Activated CD4-positive, alpha-beta memory T cell treated with anti-CD3 and anti-CD28 coated beads, Interleukin-2, amount 10 ng/mL, durations not matched to agents 7 days and 5 days (primary cell): Measurements from ENCODE around the gene SIAH2. TPM values are rescaled to one million over a fixed set of nuclear protein-coding genes. Genes with fewer than 3 reads are reported as not detected.
A peak's percentile ranks its signal among the peaks of the same experiment; 100 is the strongest.

Source experiments
- CTCF ChIA-PET: fragments of 350-600 bp; sonication (Branson Sonifier 250); formaldehyde crosslinking; loops from one replicate; lab custom pipeline; 2021; ENCODE audit warnings: antibody characterized with exemption, inconsistent platforms; lab: Charles Lee
- POLR2A ChIA-PET: fragments of 350-600 bp; sonication (Branson Sonifier 250); formaldehyde crosslinking; loops from one replicate; lab custom pipeline; 2021; ENCODE audit warnings: antibody characterized with exemption; lab: Charles Lee
- DNase-seq: peaks from one replicate; pipeline ENCODE4 v3.0.0-alpha.2; 2020
- H3K27ac Mint-ChIP-seq: one replicate; pipeline ENCODE4 v1.8.0; 2021; ENCODE audit warnings: mild to moderate bottlenecking, mixed read lengths
- H3K27me3 Mint-ChIP-seq: one replicate; pipeline ENCODE4 v1.8.0; 2021; ENCODE audit warnings: mixed read lengths
- H3K36me3 Mint-ChIP-seq: one replicate; pipeline ENCODE4 v1.8.0; 2021; ENCODE audit warnings: low read depth, mixed read lengths
- H3K4me1 Mint-ChIP-seq: one replicate; pipeline ENCODE4 v1.8.0; 2021; ENCODE audit warnings: mixed read lengths
- H3K4me3 Mint-ChIP-seq: one replicate; pipeline ENCODE4 v1.8.0; 2021; ENCODE audit warnings: mild to moderate bottlenecking, mixed read lengths
- H3K9me3 Mint-ChIP-seq: one replicate; pipeline ENCODE4 v1.8.0; 2021; ENCODE audit warnings: mixed read lengths
- total RNA-seq, 2 experiments: library from RNA; stranded (reverse); gene quantifications; one replicate each; pipeline ENCODE4 v1.2.3, GENCODE V29; 2021

The SIAH2 gene
- total RNA-seq, 2 experiments from 2014 or later = 42.5 to 44.9 TPM

- peaks cover 25% of the 10 kb centered on the region for H3K36me3 Mint-ChIP-seq
- no peak overlapping the region for H3K4me3 Mint-ChIP-seq
- H3K9me3 Mint-ChIP-seq = no peaks in the 10 kb centered on the region
- ChIA-PET CTCF (interaction anchor here (1.4 kb wide), 1 partner anchor 25 kb away, joined by 4 read pairs; the partner anchor contains the start of gene SIAH2), POLR2A (interaction anchor here (0.8 to 1.6 kb wide), 6 partner anchors 17 to 329 kb away, joined by 3 to 39 read pairs (median 4); partner anchors contain the start of genes ERICH6, SELENOT, SIAH2 and TSC22D2)
- H3K27ac Mint-ChIP-seq = peak overlapping the region; percentile 44
- H3K27me3 Mint-ChIP-seq = no peaks in the 10 kb centered on the region
- peaks cover 64% of the 10 kb centered on the region for H3K4me1 Mint-ChIP-seq
- DNase-seq = peak; percentile 34
Observed at GRCh38 chr3:150737874-150738679, 24.9 kb downstream of the SIAH2 start.

DNA sequence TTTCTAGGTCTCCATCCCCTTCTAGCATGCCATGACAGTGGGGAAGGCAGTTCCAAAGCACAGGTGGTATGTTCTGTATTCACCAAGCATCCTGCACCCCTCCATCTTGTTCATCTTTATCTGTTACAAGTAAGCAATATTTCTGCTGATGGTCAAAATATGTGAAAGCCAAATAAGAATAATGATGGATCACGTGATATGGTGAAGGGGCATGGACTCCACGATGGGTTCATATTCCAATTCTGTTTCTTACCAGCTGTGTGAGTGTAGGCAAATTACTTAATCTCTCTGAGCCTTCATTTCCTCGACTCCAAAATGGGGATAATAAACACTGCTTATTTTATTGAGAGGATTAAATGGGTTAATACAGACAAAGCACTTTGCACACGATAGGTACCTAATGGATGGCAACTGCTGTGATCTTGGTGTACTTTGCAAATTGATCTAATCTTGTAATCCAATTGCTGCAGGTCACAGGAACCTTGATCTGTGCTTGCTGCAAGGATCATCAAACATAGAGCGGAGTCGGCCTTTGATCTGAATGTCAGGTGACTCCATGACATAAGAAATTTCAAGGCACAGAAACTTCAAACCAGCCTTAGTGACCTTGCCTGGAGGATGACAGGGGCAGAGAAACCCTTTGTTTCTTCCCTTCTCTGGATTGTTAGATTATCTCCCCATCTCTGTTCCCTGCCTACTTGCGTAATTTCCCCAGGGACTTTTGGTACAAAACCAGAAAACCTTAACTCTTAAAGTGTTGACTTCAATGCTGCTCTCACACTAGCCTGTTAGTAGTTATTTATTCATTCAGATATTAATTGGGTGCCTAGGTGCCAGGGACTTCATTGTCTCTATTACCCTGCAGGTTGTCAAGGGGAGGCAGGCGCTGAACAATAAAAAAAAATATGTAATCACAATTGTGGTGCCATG, 25.8 kb downstream of the SIAH2 start:
- Mint-ChIP-seq H3K36me3 (peaks cover 18% of the 10 kb centered on the region), H3K9me3 (no peaks in the 10 kb centered on the region), H3K27me3 (no peaks in the 10 kb centered on the region), H3K4me3 (no peak overlapping the region), H3K27ac (peak overlapping the region; percentile 44), H3K4me1 (peaks cover 57% of the 10 kb centered on the region)
- ChIA-PET CTCF (interaction anchor here (1.4 kb wide), 1 partner anchor 26 kb away, joined by 4 read pairs; the partner anchor contains the start of gene SIAH2), POLR2A (interaction anchor here (1.0 to 1.6 kb wide), 5 partner anchors 26 to 328 kb away, joined by 3 to 39 read pairs (median 3); partner anchors contain the start of genes ERICH6, SELENOT, SIAH2 and TSC22D2)
- DNase-seq = no peak

DNA sequence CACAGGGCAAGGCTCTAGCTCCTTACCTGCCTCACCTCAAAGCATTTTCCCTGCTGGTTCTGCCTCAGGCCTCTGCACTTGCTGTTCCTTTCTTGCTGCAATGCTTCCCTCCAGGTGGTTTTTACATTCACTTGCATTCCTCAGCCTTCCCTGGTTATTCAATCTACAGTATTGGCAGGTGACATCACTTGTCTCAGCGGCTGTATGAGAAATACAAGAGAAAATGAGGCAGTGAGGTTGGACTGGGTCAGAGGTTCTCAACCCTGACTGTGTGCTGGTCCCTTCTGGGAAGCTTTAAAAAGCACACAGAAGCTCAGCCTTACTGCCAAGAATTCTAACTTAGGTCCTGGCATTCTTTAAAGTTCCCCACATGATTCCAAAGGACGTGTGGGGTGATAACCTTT, 26.7 kb downstream of the SIAH2 start:
- ChIA-PET CTCF (interaction anchor here (1.7 kb wide), 1 partner anchor 14 kb away, joined by 6 read pairs; no protein-coding TSS in a partner anchor), POLR2A (interaction anchor here (2.3 to 4.3 kb wide), 2 partner anchors 24 to 27 kb away, joined by 9 to 21 read pairs; partner anchors contain the start of gene SIAH2)
- H3K36me3 Mint-ChIP-seq = peaks cover 9% of the 10 kb centered on the region
- H3K4me1 Mint-ChIP-seq = peaks cover 48% of the 10 kb centered on the region
- no peak overlapping the region for H3K4me3 Mint-ChIP-seq
- H3K27ac Mint-ChIP-seq = no peak overlapping the region
- H3K27me3 Mint-ChIP-seq = no peaks in the 10 kb centered on the region
- DNase-seq = no peak
- H3K9me3 Mint-ChIP-seq = no peaks in the 10 kb centered on the region

- Mint-ChIP-seq H3K9me3 (no peaks in the 10 kb centered on the region), H3K4me3 (no peak overlapping the region), H3K27me3 (no peaks in the 10 kb centered on the region), H3K27ac (no peak overlapping the region), H3K36me3 (peaks cover under 1% of the 10 kb centered on the region), H3K4me1 (peaks cover 33% of the 10 kb centered on the region)
- ChIA-PET POLR2A (interaction anchor here (2.3 to 4.3 kb wide), 2 partner anchors 26 to 29 kb away, joined by 9 to 21 read pairs; partner anchors contain the start of gene SIAH2), CTCF (interaction anchor here (1.1 to 1.7 kb wide), 3 partner anchors 13 to 29 kb away, joined by 3 to 6 read pairs (median 4); partner anchors contain the start of gene SIAH2)
- no peak for DNase-seq
Observed at GRCh38 chr3:150734795-150735119, 28.2 kb downstream of the SIAH2 start.

- peaks cover 27% of the 10 kb centered on the region for H3K4me1 Mint-ChIP-seq
- no peak for DNase-seq
- ChIA-PET POLR2A (interaction anchor here (2.3 to 4.3 kb wide), 2 partner anchors 27 to 30 kb away, joined by 9 to 21 read pairs; partner anchors contain the start of gene SIAH2), CTCF (interaction anchor here (1.1 to 1.7 kb wide), 3 partner anchors 12 to 29 kb away, joined by 3 to 6 read pairs (median 4); partner anchors contain the start of gene SIAH2)
- no peaks in the 10 kb centered on the region for H3K36me3 Mint-ChIP-seq
- H3K9me3 Mint-ChIP-seq = no peaks in the 10 kb centered on the region
- H3K4me3 Mint-ChIP-seq = no peak overlapping the region
- no peaks in the 10 kb centered on the region for H3K27me3 Mint-ChIP-seq
- H3K27ac Mint-ChIP-seq = no peak overlapping the region
Observed at GRCh38 chr3:150733936-150734794, 28.8 kb downstream of the SIAH2 start.

DNA sequence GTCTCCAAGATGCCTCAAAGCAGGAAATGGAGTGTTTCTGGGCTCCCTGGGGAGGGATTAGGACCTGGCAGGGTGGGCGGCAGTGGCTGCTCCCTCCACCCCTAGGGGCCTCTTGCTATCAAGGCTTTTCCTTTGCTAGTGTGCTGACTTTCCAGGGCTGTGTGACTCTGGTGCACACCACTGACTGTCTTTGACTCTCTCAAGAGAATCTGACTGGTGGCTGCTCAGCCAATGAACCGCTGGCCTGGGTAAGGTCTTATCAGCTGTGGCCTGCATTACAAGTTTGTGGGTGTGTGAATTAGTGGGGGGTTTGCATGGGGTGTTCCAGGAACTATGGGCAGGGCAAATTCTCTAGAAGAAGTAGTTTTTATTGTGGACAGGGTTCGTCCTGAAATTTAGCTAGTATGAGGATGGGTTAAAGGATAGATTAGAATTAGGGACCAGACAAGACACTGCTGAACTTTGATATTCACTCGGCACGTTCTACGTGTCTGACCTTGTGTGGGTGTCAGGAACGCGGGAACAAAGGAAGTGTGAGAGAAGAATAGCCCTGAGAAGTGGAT, 29.5 kb downstream of the SIAH2 start:
- no peaks in the 10 kb centered on the region for H3K36me3 Mint-ChIP-seq
- H3K4me1 Mint-ChIP-seq = peaks cover 23% of the 10 kb centered on the region
- no peak for DNase-seq
- H3K9me3 Mint-ChIP-seq = no peaks in the 10 kb centered on the region
- no peak overlapping the region for H3K4me3 Mint-ChIP-seq
- no peaks in the 10 kb centered on the region for H3K27me3 Mint-ChIP-seq
- no peak overlapping the region for H3K27ac Mint-ChIP-seq
- CTCF ChIA-PET = interaction anchor here (1.2 kb wide), 1 partner anchor 25 kb away, joined by 3 read pairs; no protein-coding TSS in a partner anchor
- POLR2A ChIA-PET = interaction anchor here (4.3 kb wide), 1 partner anchor 30 kb away, joined by 21 read pairs; the partner anchor contains the start of gene SIAH2

DNA sequence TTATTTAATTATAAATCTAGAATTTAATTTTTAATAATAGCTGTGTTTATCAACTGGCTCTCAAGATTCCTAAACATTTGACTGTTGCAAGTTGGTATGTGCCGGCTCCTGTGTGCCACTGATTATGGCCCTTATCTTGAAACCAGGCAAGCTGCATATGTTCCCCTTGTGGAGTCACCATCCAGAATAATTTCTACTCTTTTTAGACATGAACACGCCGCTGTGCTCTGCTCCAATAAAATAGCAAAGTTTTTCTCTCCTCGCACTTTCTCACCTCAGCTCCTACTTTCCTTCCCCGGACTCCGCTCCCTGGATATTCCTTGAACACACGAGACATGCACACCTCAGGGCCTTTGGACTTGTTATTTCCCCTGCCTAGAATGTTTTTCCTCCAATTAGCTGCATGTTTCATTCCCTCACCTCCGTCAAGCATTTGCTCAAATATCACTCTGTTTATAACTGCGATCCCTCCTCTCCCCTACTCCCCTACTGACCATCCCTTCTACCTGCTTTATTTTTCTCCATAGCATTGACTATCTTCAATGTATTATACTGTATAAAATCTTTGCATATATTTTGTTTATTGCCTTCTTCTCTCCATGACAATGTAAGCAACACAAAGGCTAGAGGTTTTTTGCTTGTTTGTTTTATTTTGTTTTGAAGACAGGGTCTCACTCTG, 33.1 kb downstream of the SIAH2 start:
- ChIA-PET POLR2A (interaction anchor here (3.0 kb wide), 1 partner anchor 33 kb away, joined by 15 read pairs; the partner anchor contains the start of gene SIAH2), CTCF (no interaction called here)
- Mint-ChIP-seq H3K27ac (no peak overlapping the region), H3K9me3 (no peaks in the 10 kb centered on the region), H3K4me1 (peaks cover 11% of the 10 kb centered on the region), H3K27me3 (no peaks in the 10 kb centered on the region), H3K36me3 (no peaks in the 10 kb centered on the region), H3K4me3 (no peak overlapping the region)
- no peak for DNase-seq

DNA sequence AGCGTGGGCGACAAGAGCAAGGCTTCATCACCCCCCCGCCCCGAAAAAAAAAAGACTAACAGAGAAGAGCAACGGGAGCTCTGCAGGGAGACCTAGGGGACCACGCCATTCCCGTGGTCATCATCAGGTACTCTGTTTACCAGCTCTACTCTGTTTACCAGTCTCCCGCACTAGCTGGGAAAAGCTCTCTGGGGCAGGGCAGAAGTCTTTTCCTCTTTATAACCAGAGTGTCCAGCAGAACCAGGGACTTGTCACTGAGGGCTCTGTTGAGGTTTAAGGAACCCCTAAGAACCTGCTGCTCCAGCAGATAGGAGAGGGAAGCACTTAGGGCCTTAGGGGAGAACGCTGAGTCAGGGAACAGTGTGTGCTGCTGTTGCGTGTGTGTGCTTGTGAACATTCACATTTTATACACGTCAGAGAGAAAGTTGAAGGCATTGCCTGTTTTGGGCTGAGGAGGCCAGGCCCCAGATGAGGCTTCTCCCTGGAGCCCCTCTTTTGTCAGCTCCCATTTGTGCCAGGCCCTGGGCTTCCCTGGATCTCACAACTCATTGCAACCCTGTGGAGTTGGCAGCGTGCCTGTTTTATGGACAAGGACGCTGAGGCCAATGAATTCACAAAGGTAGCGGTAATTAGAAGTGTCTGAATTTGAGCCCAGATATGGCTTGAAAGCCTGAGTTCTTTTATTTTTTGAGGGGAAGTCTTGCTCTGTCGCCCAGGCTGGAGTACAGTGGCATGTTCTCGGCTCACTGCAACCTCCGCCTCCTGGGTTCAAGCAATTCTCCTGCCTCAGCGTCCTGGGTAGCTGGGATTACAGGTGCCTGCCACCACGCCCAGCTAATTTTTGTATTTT, 35.1 kb downstream of the SIAH2 start:
- H3K9me3 Mint-ChIP-seq = no peaks in the 10 kb centered on the region
- CTCF ChIA-PET = no interaction called here
- no peak overlapping the region for H3K4me3 Mint-ChIP-seq
- H3K27me3 Mint-ChIP-seq = no peaks in the 10 kb centered on the region
- no peak for DNase-seq
- H3K36me3 Mint-ChIP-seq = no peaks in the 10 kb centered on the region
- peaks cover 17% of the 10 kb centered on the region for H3K4me1 Mint-ChIP-seq
- POLR2A ChIA-PET = interaction anchor here (3.0 kb wide), 1 partner anchor 35 kb away, joined by 15 read pairs; the partner anchor contains the start of gene SIAH2
- no peak overlapping the region for H3K27ac Mint-ChIP-seq

- ChIA-PET CTCF (no interaction called here), POLR2A (interaction anchor here (3.0 kb wide), 1 partner anchor 38 kb away, joined by 12 read pairs; the partner anchor contains the start of gene SIAH2)
- no peaks in the 10 kb centered on the region for H3K9me3 Mint-ChIP-seq
- DNase-seq = no peak
- H3K27me3 Mint-ChIP-seq = no peaks in the 10 kb centered on the region
- H3K36me3 Mint-ChIP-seq = no peaks in the 10 kb centered on the region
- H3K4me3 Mint-ChIP-seq = no peak overlapping the region
- H3K4me1 Mint-ChIP-seq = peaks cover 30% of the 10 kb centered on the region
- no peak overlapping the region for H3K27ac Mint-ChIP-seq
Observed at GRCh38 chr3:150725548-150725947, 37.4 kb downstream of the SIAH2 start.

GRCh38 chr3:150723946-150724345, 39.0 kb downstream of the SIAH2 start:
- POLR2A ChIA-PET = interaction anchor here (0.9 to 3.0 kb wide), 2 partner anchors 12 to 39 kb away, joined by 3 to 12 read pairs; partner anchors contain the start of gene SIAH2
- H3K4me1 Mint-ChIP-seq = peaks cover 36% of the 10 kb centered on the region
- CTCF ChIA-PET = interaction anchor here (1.9 kb wide), 1 partner anchor 64 kb away, joined by 8 read pairs; no protein-coding TSS in a partner anchor
- no peaks in the 10 kb centered on the region for H3K27me3 Mint-ChIP-seq
- H3K4me3 Mint-ChIP-seq = no peak overlapping the region
- H3K27ac Mint-ChIP-seq = no peak overlapping the region
- DNase-seq = no peak
- H3K9me3 Mint-ChIP-seq = no peaks in the 10 kb centered on the region
- H3K36me3 Mint-ChIP-seq = no peaks in the 10 kb centered on the region
